Measurements from ENCODE around the gene TUBGCP2.

DNA sequence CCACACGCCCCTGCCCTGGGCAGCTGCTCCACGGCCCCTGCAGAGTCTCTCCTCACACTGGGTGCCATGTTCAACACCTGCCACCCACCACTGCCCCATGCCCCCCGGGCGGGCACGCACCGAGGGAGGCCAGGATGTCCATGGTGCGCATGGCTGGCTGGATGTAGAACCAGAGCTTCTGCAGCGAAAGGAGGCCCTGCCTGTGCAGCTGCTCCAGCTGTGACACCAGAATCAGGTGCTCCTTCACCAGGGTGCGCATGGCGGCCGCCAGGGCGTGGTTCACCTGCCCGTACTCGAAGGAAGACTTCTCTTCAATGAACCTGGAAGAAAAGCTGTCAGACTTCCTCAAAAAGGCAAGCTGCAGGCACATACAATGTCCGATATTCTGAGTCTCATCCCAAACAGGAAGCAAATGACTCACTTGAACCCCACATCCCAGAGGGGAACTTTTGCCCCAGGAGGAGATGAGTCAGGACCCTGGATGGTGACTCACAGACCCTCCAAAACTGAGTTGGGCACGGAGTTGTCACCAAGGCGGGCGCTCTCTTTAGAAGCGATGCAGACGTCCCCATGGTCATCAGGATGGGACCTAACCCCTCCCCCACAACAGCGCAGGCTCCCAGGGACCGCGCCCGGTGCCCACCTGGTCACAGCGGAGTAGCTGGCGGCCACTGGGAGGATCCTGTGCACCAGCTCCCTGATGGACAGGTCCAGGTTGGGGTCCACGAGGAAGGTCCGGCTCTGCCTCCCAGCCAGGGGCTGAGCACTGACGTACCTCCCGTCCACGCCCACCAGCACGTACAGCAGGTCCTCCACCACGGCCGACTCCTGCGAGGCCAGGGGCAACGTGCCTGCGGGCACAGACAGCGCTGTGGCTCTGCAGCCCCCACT, 15.5 kb downstream of the TUBGCP2 start:
- TF ChIP-seq, protein P1, sequence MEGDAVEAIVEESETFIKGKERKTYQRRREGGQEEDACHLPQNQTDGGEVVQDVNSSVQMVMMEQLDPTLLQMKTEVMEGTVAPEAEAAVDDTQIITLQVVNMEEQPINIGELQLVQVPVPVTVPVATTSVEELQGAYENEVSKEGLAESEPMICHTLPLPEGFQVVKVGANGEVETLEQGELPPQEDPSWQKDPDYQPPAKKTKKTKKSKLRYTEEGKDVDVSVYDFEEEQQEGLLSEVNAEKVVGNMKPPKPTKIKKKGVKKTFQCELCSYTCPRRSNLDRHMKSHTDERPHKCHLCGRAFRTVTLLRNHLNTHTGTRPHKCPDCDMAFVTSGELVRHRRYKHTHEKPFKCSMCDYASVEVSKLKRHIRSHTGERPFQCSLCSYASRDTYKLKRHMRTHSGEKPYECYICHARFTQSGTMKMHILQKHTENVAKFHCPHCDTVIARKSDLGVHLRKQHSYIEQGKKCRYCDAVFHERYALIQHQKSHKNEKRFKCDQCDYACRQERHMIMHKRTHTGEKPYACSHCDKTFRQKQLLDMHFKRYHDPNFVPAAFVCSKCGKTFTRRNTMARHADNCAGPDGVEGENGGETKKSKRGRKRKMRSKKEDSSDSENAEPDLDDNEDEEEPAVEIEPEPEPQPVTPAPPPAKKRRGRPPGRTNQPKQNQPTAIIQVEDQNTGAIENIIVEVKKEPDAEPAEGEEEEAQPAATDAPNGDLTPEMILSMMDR (IDR thresholded peaks at IDR 0.05 in 2 of 3, conservative IDR thresholded peaks at IDR 0.05 in 1 of 3; ENCODE audit: borderline replicate concordance in 1 of 3, insufficient read depth in 1 of 3, low read depth in 2 of 3, low read length in 2 of 3): no peak
- TF ChIP-seq ATF3 (IDR thresholded peaks at IDR 0.05): no peak
